ENCODE measurements around the gene CSNK2A1. TPM values are rescaled to one million over a fixed set of nuclear protein-coding genes. Genes with fewer than 3 reads are reported as not detected.

CSNK2A1 gene
- total and polyA plus RNA-seq, 2 donors (not counting 3 experiments of a cell fraction or from before 2014, with no cell fraction given): 68.4 to 142 TPM

GRCh38 chr20:535958-536357, 7.6 kb downstream of the CSNK2A1 start:
- FAIRE-seq: peak; percentile 31
- dilution Hi-C loops (cut with MboI; ENCODE audit: extremely low pct_ligation_motif_present, low sequenced_read_pairs) (no loop called here), intact Hi-C loops (cut with micrococcal nuclease) (loop anchor here (5.0 to 10.0 kb wide), 2 partner anchors 164 to 299 kb away; partner anchors contain the start of gene FAM110A)

More at GRCh38 chr20:535958-536357, 7.6 kb downstream of the CSNK2A1 start:
- Histone ChIP-seq H3K27ac (ENCODE audit: insufficient read depth, low read depth, low read length) (no peak overlapping the region), H3K9me3 (replicated peaks; ENCODE audit: control insufficient read depth, insufficient read depth, low read length) (no peaks in the 10 kb centered on the region), H3K4me1 (ENCODE audit: control insufficient read depth, extremely low read depth, insufficient read depth, low read length) (peaks cover 32% of the 10 kb centered on the region), H3K9me1 (replicated peaks; ENCODE audit: control insufficient read depth, extremely low read depth, insufficient read depth, low read length) (no peaks in the 10 kb centered on the region), H4K20me1 (replicated peaks; ENCODE audit: control insufficient read depth, extremely low read depth, insufficient read depth, low read length) (peaks cover 25% of the 10 kb centered on the region), H3K4me3 (replicated peaks in 1 of 3; ENCODE audit: insufficient read depth in 1 of 3, low read depth in 1 of 3, low read length in 3 of 3) (peak overlapping the region in 1 of 3 experiments; percentile 22), H2AFZ (ENCODE audit: low read depth, low read length) (no peak overlapping the region), H3K4me2 (ENCODE audit: insufficient read depth, low read length) (peak overlapping the region; percentile 87), H3K9ac (replicated peaks; ENCODE audit: extremely low read depth, insufficient read depth, low read length) (no peak overlapping the region), H3K27me3 (ENCODE audit: control insufficient read depth in 2 of 2, insufficient read depth in 2 of 2, low read length in 2 of 2) (no peaks in the 10 kb centered on the region), H3K36me3 (ENCODE audit: control insufficient read depth in 2 of 2, extremely low read depth in 1 of 2, insufficient read depth in 2 of 2, low read length in 2 of 2) (peaks cover 0 to 2% of the 10 kb centered on the region in 2 experiments), H3K79me2 (ENCODE audit: control insufficient read depth, insufficient read depth, low read length) (peaks cover 99% of the 10 kb centered on the region)
- ChIA-PET CTCF (no interaction called here), POLR2A (no interaction called here)
- peak; percentile 80 for DNase-seq (ENCODE audit: low read depth, low spot score)
- no peak for TF ChIP-seq JUN (IDR thresholded peaks at IDR 0.05; ENCODE audit: borderline replicate concordance, insufficient read depth, insufficient read length, low read depth)
- TF ChIP-seq FOS (IDR thresholded peaks at IDR 0.05; ENCODE audit: borderline replicate concordance, insufficient read depth, low read length): no peak
- TF ChIP-seq POLR2A (IDR thresholded peaks at IDR 0.05; ENCODE audit: low read depth, low read length): no peak
- TF ChIP-seq GATA2 (IDR thresholded peaks at IDR 0.05; ENCODE audit: insufficient read depth, insufficient read length, low read depth, low read length): no peak
- TF ChIP-seq, protein P1, sequence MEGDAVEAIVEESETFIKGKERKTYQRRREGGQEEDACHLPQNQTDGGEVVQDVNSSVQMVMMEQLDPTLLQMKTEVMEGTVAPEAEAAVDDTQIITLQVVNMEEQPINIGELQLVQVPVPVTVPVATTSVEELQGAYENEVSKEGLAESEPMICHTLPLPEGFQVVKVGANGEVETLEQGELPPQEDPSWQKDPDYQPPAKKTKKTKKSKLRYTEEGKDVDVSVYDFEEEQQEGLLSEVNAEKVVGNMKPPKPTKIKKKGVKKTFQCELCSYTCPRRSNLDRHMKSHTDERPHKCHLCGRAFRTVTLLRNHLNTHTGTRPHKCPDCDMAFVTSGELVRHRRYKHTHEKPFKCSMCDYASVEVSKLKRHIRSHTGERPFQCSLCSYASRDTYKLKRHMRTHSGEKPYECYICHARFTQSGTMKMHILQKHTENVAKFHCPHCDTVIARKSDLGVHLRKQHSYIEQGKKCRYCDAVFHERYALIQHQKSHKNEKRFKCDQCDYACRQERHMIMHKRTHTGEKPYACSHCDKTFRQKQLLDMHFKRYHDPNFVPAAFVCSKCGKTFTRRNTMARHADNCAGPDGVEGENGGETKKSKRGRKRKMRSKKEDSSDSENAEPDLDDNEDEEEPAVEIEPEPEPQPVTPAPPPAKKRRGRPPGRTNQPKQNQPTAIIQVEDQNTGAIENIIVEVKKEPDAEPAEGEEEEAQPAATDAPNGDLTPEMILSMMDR (IDR thresholded peaks at IDR 0.05; ENCODE audit: extremely low read depth in 1 of 2, insufficient read depth in 1 of 2, low read depth in 1 of 2, low read length in 2 of 2): no peak
- TF ChIP-seq MAX (IDR thresholded peaks at IDR 0.05; ENCODE audit: insufficient read depth, insufficient read length): no peak
- TF ChIP-seq POLR2AphosphoS5 (IDR thresholded peaks at IDR 0.05; ENCODE audit: insufficient read depth, low read depth, low read length): no peak
- TF ChIP-seq MYC (IDR thresholded peaks at IDR 0.05; ENCODE audit: low read depth, low read length): no peak
- TF ChIP-seq EZH2 (IDR thresholded peaks at IDR 0.05; ENCODE audit: borderline replicate concordance, low read depth, low read length, severe bottlenecking): no peak
- no TSS peak for BruUV-seq (replicated peaks)

All from endothelial cell of umbilical vein (primary cell).